Smooth muscle cell of the brain vasculature (primary cell): ENCODE data around the gene TMEM41B.
"Not testable (repeated sequence)": the region's sequence is repeated elsewhere in the genome, so short reads cannot be mapped to it uniquely, and the experiment has no call there.

Experiments used
- DNase-seq: peaks from one replicate; pipeline ENCODE4 v3.0.0-alpha.2; 2012; ENCODE audit warnings: low read depth, low spot score

TMEM41B gene, protein sequence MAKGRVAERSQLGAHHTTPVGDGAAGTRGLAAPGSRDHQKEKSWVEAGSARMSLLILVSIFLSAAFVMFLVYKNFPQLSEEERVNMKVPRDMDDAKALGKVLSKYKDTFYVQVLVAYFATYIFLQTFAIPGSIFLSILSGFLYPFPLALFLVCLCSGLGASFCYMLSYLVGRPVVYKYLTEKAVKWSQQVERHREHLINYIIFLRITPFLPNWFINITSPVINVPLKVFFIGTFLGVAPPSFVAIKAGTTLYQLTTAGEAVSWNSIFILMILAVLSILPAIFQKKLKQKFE

DNA sequence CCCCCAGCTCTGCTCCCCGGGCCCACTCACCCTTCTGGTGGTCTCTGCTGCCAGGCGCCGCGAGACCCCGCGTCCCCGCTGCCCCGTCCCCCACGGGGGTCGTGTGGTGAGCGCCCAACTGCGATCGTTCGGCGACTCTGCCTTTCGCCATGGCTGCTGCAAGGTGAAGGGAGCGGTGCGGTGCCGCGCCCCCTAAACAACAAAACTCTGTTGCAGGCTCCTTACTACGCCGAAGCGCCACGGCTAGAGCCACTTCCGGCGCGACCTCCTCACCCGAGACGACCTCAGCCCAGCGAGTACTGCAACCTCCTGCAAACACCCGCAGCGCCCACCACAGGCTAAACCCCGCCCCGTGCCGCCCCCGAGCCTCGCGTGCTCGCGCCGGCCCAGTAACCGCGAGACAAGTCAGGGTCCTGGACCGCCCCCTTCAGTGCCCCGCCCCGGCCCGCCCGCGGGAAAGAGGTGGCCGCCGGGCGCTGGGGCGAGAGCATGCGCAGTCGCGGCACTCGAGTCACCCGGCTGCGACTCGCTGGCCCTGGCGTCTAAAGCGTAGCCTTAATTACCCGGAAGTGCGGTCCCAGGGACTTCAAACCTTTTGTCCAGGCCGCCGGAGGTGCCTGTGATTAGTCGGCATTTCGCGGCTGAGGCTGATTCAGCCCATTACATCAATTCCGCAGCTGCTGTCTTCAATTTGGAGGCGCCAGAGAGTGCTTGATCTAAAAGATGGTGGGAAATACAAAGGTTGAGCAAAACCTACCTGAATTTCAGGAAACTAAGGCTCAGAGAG lies at the start of gene TMEM41B:
Gene TMEM41B, minus strand, starts transcription at position 303 of the 787 bp plus-strand sequence. Its CDS starts 152 bp downstream, at position 151.
- DNase-seq: peak; percentile 92

DNA sequence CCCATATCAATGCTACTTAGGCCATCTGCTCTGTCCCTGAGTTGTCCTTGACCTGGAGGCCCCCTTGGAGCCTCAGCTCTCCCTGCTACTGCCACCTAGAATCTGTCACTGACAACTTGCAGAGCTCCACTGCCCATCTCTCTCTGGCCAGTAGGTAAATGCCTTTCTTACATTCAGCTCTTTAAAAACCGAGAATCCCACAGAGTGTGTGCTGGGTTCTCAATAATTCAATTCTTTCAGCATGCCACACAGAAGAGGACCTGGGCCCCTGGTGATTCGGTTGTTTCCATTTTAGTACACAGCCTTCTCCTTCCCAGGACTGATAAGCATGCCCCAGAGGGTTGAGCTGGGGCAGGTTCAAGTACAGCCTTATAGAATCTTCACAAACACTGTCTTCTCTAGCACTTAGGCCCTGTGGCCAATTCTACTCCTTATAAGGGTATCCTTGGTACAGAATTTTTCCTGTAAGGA lies 48.0 kb upstream of the TMEM41B start:
- DNase-seq: no peak

DNA sequence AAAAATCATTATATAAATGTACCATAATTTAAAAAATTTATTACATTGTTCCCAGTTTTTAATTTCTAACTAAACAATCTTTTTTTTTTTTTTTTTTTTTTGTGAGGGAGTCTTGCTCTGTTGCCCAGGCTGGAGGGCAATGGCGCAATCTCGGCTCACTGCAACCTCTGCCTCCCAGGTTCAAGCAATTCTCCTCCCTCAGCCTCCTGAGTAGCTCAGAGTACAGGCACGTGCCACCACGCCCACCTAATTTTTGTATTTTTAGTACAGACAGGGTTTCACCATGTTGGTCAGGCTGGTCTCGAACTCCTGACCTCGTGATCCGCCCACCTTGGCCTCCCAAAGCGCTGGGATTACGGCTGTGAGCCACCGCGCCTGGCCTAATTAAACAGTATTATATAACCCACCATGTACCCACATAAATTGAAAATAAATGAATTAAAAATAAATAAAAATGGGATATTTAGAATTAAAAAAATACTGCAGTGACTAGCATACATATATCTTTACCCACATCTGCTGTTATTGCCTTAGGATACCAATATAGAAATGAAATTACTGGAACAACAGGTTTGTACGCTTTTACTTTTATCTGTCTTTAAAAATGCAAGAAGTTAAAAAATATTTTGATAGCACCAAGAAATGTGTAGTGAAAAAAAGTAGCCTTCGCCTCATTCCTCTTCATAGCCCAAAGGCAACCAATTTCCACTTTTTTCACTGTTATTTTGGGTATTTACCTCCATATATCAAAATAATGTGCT lies 46.6 kb upstream of the TMEM41B start:
- DNase-seq: not testable (repeated sequence)

DNA sequence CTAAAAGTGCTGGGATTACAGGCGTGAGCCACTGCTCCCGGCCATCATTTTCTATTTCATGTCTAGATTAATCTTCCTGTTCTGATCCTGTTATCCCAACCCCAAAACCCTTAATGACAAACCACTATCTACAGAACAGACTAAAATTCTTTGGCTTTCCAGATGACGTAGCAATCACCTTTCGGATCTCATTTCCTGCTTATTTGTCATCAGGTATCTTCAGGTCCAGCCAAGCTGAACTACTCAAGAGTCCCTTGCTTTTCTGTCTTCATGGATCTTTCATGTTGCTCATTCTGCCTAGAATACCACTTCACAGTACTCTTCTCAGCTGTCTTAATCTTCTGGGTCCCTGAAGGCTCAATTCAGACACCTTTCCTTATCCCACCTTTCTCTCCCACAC lies 42.6 kb upstream of the TMEM41B start:
- no peak for DNase-seq

DNA sequence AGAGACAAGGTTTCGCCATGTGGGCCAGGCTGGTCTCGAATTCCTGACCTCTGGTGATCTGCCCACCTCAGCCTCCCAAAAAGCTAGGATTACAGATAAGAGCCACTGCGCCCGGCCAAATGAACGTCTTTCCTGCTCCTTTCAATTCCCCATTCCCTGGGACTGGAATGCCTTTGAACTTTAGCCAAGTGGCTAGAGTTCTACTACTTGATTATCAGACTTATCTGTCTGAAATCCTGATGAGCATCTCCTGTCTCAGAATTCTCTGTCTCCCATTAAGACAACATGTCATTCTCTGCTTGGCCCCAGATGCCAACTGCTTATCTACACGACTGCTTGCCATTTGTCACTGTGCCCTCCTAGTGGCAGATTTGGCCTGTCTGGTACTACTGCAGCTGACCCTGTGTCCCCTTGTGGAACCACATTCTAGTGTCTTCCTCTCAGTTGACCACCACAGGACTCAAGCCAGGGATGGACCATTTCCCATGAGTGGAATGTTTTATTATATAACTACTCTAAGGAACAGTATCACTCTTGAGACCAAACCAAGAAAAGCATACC lies 37.0 kb upstream of the TMEM41B start:
- no peak for DNase-seq

DNA sequence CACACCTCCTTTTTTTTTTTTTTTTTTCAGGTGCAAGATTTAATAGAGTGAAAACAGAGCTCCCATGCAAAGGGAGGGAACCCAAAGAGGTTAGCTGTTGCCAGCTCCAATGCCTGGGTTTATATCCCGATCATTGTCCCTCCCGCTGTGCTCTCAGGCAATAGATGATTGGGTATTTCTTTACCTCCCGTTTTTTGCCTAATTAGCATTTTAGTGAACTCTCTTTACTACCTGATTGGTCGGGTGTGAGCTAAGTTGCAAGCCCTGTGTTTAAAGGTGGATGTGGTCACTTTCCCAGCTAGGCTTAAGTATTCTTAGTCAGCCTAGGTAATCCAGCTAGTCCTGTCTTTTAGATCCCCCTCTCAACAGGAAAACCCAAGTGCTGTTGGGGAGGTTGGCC lies 33.4 kb upstream of the TMEM41B start:
- DNase-seq: not testable (repeated sequence)

DNA sequence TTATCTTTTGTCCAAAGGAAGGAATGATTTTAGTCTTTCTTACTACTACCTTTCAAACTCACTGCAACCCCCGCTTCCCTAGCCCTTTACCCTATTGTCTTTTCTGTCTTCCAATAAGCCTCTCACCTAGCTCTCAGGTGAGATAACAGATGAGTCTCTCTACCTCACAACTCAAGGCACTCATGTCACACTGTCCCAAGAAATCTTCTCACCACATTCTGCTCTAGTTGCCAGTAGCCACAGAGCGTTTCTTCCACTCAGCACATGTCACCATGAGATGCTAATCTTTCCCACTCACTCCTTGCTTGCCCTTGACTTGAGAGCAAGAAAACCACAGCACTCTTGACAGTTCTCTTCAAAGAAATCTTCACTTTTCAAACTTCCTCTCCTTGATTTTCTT lies 32.7 kb upstream of the TMEM41B start:
- DNase-seq: no peak

DNA sequence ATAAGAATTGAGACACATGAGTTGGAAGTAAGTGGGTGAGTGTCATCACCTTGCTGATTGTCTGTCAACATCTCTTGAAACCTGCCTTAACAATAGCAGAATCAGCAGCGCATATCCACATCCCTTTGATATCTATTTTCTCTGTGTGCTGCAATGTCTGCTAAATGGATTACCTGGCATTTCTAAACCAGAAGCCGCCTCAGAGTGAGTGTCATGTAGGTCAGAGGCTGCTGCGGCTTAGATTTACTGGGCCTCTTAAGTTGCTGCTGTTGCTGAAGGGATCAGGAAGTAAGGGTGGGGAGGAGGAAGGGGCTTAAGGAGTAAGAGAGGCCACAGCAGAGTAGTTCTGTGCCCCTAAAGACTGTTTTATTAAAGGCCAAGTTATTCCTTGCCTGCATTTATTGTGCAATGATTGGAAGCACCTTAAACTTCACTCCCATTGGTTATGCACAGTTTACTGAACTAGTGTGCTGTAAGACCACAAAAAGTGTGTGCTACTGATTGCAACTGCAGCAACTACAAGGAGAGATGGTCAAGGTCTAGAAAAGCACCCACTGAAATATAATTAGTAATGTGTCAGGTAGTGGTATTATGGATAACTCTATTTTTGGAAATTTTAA lies 29.8 kb upstream of the TMEM41B start:
- DNase-seq: no peak

DNA sequence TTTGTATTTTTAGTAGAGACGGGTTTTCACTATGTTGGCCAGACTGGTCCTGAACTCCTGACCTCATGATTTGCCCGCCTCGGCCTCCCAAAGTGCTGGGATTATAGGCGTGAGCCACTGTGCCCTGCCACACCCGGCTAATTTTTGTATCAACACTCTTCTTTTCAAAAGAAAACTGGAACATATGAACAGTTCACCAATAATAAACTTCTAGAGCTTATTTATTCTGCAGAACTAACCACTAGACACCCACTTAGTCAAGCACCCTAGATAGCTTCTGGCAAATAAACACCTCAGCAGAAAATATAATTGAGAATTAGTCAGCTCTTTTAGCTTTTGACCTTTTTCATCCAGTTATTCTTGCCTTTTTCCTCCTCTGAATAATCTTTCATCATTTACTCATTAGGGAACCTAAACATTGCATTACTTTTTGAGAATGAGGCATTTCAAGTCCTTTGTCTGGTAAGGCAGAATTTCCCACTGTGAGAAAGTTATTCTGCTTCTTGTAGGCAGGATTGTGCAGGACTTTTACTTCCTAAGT lies 27.3 kb upstream of the TMEM41B start:
- no peak for DNase-seq

DNA sequence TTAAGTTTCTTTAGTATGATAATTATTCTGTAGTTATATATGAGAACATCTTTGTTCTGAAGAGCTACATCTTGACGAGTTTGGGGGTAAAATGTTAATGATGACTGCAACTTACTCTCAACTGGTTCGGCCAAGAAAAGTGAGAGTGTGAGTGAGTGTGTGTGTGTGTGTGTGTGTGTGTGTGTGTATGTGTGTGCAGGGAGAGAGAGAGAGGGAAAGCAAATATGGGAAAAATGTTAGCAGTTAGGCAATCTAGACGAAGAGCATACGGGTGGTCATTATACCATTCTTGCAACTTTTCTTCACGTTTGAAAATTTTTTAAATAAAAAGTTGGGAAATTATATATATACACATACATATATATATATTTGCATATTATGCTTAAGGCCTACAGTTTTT lies 18.3 kb upstream of the TMEM41B start:
- no peak for DNase-seq

DNA sequence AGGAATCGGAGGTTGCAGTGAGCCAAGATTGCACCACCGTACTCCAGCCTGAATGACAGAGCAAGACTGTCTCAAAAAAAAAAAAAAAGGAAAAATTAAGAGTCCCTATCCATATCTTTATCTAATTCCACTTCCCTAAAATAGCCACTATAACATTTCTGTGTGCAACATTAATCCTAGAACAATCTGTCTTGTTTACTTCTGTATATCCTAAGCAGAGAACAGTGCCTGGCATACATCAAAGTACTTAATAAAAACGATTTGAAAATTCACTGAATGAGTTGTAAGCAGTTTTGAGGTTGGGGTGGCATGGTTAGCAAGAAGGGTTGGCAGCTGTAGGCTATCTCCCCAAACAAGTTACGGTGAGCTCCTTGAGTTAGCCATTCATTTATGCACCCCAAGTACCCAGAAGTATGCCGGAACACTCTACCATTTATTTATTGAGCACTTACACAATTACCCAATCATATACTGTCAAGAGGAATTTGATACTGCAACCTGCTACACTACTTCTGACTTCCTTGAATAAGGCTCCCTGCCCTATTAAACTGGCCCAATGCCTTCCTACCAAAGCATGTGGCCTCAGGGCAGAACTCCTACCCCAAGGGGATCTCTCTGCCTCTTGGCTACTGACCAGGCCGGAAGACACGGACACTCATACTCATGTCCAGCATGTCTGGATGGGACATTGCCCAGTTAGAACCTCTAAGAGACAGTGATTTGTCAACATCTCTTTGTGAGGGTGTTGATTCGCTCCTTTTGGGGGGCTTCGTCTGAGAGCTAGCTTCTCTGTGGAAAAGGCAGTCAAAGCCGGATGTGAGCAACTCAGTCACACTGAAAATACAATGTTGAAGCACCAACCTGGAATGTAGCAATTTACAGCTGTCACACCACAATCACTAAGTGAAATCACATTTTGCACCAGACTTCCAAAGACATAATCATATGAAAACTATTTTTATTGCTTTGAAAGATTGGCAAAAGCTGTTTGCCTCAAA lies 16.3 kb upstream of the TMEM41B start:
- DNase-seq: no peak

DNA sequence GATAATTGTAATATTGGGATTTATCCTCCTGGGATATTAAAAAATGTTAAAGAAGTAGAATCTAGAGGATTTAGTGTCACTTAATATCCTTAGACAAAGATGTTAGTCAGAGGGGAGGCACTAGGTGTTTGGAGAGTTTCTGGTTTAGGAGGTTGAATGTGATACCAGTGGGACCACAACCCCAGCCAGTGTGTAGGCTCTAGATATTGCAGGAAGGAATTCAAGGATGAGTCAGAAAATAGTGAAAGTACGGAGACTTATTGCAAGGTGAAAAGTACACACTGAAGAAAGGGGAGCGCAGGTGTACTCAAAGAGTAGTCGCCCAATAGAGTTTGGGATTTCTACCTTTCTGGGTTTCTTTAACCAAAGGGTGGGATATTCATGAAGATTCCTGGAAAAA lies 5.7 kb upstream of the TMEM41B start:
- no peak for DNase-seq

DNA sequence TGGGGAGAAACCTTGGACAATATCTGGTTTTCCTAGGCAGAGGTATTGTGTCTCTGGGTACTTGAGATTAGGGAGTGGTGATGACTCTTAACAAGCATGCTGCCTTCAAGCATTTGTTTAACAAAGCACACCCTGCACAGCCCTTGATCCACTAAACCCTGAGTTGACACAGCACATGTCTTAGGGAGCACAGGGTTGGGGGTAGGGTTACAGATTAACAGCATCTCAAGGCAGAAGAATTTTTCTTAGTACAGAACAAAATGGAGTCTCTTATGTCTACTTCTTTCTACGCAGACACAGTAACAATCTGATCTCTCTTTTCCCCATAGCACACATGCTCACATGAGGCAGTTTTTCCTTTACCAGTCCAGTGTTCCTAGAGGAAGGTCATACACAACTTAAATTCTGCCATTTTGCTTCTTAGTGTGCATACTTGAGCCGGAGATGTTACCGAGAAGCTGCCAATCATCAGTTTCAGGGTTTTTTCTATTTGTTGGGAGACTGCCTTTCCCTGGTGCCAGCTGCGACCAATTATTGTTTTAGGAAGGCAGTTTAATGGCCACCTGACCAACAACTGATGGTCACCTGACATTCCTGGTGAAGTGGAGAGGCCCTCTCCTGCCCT lies 5.1 kb upstream of the TMEM41B start:
- not testable (repeated sequence) for DNase-seq

DNA sequence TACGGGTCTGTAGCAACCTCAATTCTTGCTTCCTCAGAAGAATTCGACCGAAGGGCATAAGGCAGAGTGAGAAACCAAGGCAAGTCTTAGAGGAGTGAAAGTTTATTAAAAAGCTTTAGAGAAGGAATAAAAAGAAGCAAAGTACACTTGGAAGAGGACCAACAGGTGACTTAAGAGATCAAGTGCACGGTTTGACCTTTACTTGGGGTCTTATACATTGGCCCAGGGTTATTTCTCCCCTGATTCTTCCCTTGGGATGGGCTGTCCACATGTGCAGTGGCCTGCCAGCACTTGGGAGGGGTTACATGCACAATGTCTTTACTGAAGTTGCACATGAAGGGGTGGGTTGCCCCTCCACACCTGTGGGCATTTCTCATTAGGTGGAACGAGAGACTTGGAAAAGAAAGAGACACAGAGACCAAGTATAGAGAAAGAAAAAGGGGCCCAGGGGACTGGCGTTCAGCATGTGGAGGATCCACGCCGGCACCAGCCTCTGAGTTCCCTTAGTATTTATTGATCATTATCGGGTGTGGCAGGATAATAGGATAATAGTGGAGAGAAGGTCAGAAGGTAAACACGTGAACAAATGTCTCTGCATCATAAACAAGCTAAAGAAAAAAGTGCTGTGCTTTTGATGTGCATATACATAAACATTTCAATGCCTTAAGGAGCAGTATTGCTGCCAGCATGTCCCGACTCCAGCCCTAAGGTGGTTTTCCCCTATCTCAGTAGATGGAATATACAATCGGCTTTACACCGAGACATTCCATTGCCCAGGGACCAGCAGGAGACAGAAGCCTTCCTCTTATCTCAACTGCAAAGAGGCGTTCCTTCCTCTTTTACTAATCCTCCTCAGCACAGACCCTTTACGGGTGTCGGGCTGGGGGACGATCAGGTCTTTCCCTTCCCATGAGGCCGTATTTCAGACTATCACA lies 4.3 kb upstream of the TMEM41B start:
- not testable (repeated sequence) for DNase-seq

DNA sequence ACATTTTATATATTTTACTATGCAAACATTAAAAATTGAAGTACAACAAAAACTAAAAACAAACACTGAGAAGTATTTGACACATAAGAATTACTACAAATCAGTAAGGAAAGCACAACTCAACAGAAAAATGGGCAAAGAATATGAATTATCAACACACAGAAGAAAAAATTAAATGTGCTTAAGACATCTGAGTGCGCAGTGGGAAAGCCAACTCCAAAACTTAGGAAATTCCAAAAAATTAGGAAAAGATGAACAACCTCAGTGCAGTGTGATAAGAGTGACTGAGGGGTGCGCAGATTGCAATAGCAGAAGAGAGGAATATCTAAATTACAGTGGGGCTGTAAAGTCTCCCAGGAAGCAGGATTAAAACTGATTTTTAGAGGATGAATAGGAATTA lies 1.9 kb upstream of the TMEM41B start:
- DNase-seq: no peak

DNA sequence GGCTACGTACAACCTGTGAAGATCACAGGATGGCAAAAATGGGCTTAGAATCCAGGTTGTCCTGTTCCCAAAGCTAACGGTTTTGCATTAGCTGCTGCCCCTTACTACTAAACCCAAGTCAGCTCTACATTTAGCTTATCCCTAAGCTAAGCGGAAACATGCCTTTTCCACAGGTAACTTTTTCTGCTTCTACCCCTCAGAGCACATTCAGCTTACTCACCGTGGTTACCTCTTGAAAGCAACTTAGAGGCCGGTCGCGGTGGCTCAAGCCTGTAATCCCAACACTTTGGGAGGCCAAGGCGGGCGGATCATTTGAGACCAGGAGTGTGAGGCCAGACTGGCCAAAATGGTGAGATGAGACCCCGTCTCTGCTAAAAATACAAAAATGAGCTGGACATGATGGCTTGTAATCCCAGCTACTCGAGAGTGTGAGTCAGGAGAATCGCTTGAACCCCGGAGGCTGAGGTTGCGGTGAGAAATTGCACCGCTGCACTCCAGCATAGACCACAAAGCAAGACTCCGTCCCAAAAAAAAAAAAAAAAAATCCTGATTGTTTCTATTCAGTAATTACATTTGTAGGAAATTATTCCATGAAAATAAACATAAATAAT lies 790 bp upstream of the TMEM41B start:
- DNase-seq: no peak

DNA sequence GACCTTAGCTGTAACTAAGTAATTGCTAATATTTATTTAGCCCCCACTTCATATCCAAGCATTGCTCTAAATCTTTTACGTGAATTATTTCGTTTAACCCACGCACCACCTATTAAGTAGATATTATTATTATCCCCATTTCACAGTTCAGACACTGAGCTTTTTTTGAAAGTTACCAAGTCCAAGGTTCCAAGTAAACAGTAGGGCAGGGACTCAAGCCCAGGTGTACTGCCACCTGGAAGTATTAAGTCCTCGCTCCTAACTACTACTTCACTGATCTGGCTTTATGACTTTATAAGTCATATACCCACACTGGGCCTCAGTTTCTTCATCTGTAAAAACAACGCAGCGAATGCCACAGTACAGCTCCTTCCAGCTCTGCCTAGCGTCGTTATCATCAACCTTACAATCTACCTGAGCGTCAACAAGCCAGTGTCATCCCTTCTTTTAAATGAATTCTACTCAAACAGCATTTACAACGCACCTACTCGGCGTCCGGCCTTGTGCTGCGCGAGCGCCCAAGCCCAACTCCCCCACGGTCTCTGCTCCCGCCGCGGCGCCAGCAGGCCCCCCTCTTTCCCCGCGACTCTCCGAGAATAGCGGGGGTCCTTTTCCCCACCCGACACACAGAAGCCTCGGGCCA lies 624 bp downstream of the TMEM41B start:
- DNase-seq: no peak
